ENCODE data around the gene LIMA1.

- TF ChIP-seq CTCF (IDR thresholded peaks at IDR 0.05), result no peak
- TF ChIP-seq POLR2A (IDR thresholded peaks at IDR 0.05), result peak; percentile 13
Measured at GRCh38 chr12:50221228-50222008, 61.9 kb downstream of the LIMA1 start.
